Caki2 (cell line): ENCODE data around the gene PPP2R5C. TPM values are rescaled to one million over a fixed set of nuclear protein-coding genes. Genes with fewer than 3 reads are reported as not detected.
"Not testable (repeated sequence)": the region's sequence is repeated elsewhere in the genome, so short reads cannot be mapped to it uniquely, and the experiment has no call there.

Experiments used
- DNase-seq: peaks from one replicate; pipeline ENCODE4 v3.0.0-alpha.2; 2015; ENCODE audit warnings: low read depth
- in situ Hi-C: cut with HindIII; loops from 2 replicates; pipeline ENCODE4 v1.10.0; 2016; ENCODE audit warnings: low sequenced_read_pairs, low pct_unique_long_range_greater_than_20kb, mixed read lengths
- total RNA-seq: library from RNA; depleted of rRNA; stranded (reverse); fragments of >200 nt; shearing (Covaris generic); gene quantifications from 2 replicates; pipeline ENCODE4 v1.2.3, GENCODE V29; 2014; ENCODE audit warnings: low replicate concordance

The PPP2R5C gene
- total RNA-seq, 1 experiment from 2014 or later = 63.8 TPM

GRCh38 chr14:101804373-101804772 is 42.9 kb downstream of the PPP2R5C start:
- in situ Hi-C loops, DNase-seq: not testable (repeated sequence)

DNA sequence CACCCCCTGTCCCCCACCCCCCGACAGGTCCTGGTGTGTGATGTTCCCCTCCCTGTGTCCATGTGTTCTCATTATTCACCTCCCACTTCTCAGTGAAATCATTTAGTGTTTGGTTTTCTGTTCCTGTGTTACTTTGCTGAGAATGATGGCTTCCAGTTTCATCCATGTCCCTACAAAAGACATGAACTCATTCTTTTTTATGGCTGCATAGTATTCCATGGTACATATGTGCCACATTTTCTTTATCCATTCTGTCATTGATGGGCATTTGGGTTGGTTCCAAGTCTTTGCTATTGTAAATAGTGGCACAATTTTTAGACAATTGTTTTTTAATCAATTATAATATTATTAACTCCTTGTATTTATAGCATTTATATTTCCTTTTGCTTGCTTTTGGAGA is 44.7 kb downstream of the PPP2R5C start:
- DNase-seq, in situ Hi-C loops: not testable (repeated sequence)

- in situ Hi-C loops = no loop called here
Observed at GRCh38 chr14:101808020-101808641, 46.6 kb downstream of the PPP2R5C start.

GRCh38 chr14:101808894-101809670 is 47.6 kb downstream of the PPP2R5C start:
- in situ Hi-C loops = no loop called here
- DNase-seq = no peak

More at GRCh38 chr14:101808020-101808641, 46.6 kb downstream of the PPP2R5C start:
- DNase-seq = peak; percentile 19

GRCh38 chr14:101809671-101810514 is 48.4 kb downstream of the PPP2R5C start:
- DNase-seq = peak; percentile 91
- in situ Hi-C loops = no loop called here

DNA sequence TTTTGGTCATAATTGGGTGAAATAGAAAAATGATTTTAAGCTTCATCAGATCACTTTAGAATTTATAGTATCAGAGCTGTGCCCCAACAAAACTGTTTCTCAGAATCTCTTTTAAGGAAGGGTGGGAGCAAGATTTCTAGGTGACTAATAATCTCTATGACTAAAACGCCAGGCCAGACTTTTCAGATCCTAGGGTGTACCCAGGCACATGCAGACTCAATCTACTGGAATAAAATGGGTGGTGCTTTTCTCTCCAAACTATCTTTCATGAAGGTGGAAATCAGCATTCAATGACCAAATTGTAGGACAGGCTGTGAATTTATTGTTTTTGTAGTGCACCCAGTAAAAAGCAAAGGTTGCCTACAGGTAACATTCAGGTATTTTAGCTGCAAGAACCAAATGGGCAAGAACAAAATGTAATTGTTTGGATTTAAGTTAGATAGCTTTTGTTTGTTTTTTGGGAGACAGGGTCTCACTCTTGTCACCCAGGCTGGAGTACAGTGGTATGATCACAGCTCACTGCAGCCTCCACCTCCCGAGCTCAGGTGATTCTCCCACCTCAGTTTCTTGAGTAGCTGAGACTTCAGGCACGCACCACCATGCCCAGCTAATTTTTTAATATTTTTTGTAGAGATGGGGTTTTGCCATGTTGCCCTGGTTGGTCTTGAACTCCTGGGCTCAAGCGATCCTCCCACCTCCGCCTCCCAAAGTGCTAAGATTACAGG is 49.5 kb downstream of the PPP2R5C start:
- DNase-seq = no peak
- in situ Hi-C loops = no loop called here

DNA sequence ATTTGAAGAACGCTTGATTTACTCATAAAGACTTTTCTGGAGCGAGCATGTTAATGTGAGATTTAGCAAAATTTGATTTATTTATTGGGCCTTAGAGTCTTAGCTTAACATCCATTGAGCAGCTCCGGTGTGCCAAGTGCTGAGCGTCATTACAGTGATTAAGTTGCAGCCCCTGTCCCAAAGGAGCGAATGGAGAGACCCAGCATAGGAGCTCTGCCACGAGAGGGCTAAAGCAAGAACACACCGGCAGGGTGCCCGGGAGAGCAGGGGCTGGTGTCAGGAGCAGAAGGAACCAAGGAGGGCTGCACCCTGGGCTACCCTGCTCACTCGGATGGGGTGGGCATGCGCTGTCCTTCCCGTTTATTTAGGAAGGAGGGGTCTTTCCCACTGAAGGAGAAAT is 50.6 kb downstream of the PPP2R5C start:
- in situ Hi-C loops = no loop called here
- DNase-seq = no peak

DNA sequence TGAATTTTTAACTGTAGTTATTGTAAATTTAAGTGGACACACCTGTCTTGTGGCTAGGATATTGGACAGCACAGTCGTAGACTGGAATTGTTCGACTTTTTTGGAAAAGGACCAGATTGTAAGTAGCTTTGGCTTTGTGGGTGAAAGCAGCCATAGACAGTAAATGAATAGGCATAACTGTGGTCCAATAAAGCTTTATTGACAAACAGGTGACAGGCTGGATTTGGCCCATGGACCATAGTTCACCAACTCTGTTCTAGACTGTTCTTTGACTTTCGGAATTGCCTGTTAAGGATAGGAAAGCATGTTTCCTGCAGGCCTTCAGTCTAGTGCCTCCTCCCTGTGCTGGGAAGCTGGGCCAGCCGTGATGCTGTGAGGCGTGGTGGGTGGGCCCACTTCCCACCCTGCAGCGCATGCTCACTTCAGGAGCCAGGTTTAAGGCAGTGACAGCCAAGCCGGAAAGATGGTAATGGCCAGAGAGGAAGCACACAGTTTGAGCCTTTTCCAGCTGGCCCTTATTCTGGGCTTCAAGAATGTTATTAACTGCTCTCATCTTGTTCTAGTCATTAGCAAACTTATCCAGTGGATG is 51.8 kb downstream of the PPP2R5C start:
- DNase-seq = no peak
- in situ Hi-C loops = no loop called here

DNA sequence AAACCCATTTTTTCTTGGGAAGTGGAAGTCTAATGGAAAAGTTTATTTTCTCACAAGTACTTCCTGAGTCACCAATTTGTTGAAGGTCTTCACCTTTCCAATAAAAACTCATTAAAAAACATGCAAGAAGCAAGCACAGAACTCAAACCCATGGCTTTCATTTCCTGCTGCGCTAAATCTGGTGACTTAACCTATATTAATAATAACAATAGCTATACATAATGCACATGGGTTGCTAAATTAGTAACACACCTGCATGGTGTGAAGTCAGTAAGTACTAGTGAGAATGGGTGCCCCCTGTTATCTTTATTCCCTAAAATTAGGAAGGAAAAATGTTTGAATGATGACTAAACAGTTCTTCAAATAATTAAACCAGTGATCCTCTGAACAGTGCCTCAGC is 52.3 kb downstream of the PPP2R5C start:
- in situ Hi-C loops = no loop called here
- no peak for DNase-seq

DNA sequence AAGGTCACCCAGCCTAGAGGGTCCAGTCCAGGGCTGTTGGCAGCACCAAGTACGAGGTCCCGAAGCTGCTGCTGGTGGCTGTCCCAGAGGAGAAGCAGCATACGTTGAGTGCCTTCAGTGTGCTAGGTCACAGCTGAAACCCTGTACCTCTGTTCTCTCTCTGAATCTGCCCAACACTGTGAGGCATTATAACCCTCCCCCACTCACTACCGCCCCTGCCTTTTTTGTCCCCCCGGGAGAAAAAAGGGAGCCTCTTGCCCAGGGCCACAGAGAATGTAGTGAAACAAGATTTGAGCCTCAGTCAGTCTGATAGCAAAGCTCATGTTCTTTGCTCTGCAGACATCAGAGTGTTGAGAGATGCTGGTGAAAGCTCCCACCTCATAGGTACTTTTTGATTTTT is 53.4 kb downstream of the PPP2R5C start:
- in situ Hi-C loops = no loop called here
- DNase-seq = no peak

DNA sequence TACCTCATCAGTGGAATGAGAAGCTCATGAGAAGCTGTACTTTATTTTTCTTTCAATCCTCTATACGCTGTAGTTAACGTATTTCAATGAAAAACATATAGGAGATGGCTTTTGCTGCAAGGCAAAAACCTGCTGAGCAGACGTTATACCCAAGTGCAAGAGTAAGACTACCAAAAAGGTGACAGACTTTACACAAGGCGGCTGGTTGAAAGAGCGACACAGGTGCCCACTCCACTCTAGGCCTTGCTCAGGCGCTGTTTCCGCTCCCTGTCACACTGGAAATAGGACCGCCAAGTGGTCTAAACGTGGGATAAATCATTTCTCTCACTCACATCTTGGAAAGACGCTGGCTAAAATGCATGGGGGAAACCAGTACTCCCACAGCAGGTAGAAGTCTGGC is 54.5 kb downstream of the PPP2R5C start:
- in situ Hi-C loops = no loop called here
- no peak for DNase-seq

GRCh38 chr14:101817501-101818001 is 56.0 kb downstream of the PPP2R5C start:
- DNase-seq = no peak
- in situ Hi-C loops = no loop called here

GRCh38 chr14:101819251-101819990 is 57.9 kb downstream of the PPP2R5C start:
- DNase-seq = no peak
- in situ Hi-C loops = no loop called here

DNA sequence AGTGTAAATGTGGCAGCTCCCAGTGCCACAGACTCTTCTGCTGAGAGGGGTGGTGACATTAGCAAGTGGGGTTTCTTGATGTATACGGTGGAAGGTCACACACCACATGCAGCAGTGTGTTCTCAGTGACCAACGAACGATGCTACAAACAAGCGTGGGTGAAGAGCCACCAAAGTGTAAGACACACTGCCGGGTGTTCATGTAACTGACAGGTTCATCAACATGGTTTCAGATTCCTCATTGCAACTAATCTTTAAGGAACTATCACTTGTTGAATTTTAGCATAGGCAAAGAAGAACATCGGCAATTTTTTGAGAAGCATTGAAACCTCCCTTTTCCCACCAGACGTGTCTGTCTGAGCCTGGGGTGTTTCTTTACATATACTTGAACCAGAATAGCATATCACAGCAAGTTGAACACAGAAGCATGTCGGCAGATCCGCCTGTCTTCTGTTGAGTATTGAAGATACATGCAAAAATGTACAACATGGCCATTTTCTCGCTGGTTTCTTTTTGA is 58.8 kb downstream of the PPP2R5C start:
- in situ Hi-C loops = no loop called here

GRCh38 chr14:101821528-101821927 is 60.0 kb downstream of the PPP2R5C start:
- DNase-seq = no peak
- in situ Hi-C loops = no loop called here

More for the DNA sequence above, 58.8 kb downstream of the PPP2R5C start:
- no peak for DNase-seq

DNA sequence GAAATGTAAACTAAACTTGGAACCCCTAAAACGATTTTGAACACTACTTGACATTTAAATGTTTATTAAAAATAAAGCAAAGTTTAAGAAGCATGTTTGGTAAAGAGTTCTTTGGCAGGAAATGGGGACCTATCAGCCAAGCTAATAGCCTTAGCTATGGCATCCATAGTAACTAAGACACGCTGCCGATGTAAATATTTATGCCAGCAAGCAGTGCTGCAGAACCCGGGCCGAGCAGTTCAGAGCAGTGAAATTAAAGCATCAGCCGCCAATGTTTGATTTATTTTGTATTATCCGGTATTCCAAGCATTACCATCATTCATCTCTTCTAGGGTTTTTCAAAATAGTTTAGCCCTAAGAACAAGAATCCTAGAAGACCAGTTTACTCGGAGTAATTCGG is 61.6 kb downstream of the PPP2R5C start:
- in situ Hi-C loops = no loop called here
- DNase-seq = no peak

DNA sequence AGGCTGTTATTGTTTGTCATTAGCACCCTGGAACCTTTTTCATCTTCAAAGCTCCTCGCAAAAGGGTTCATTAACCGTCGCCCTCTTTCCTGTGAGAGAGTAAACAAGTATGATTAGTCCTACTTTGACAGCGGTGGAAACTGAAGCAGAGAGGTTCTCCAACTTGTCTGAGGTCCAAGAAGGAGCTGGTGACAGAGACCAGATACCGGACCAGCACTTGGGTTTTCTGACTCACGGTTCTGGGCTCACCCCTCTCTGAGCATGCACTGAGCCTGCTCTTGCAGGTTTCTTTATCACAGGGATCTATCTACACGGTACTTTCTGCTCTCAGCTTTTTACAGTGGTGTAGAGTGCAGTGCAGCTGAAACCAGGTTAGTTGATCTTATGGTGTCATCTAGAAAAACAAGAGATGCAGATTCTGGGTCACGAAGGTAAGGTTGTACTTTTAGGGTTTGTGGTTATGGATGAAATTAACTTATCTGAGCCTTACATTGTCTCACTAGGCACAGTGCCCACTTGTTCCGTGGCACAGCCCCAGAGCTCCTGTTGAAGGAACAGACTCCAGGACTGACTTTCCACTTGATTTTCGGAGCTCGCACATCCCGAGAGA is 62.1 kb downstream of the PPP2R5C start:
- DNase-seq = no peak
- in situ Hi-C loops = no loop called here
